HepG2 (cell line): ENCODE measurements around the gene MS4A14. TPM values are rescaled to one million over a fixed set of nuclear protein-coding genes. Genes with fewer than 3 reads are reported as not detected.

Experiments
- ATAC-seq: fragments of 200-7000 bp; cut with Tn5 transposase; 3 replicates; pipeline ENCODE4 v1.9.1; 2020; ENCODE audit warnings: mild to moderate bottlenecking, moderate library complexity
- BruUV-seq: library from RNA; stranded (reverse); fragments of 400-500 nt; replicated peaks from 2 replicates; lab custom pipeline; 2021; lab: Mats Ljungman, UMichigan
- CTCF ChIA-PET: fragments of 300-600 bp; formaldehyde crosslinking; extraction: SDS; loops from one replicate; lab custom pipeline; 2021; ENCODE audit warnings: low total read pairs, inconsistent platforms, low intra/inter-chr PET ratio; lab: Yijun Ruan, JAX
- POLR2A ChIA-PET: fragments of 350-600 bp; sonication (Branson Sonifier 250); formaldehyde crosslinking; loops from one replicate; lab custom pipeline; 2020; ENCODE audit warnings: antibody characterized with exemption, inconsistent platforms; lab: Yijun Ruan, JAX
- DNase-seq: peaks from one replicate; pipeline ENCODE4 v3.0.0-alpha.2; 2015; ENCODE audit warnings: low spot score
- FAIRE-seq: peaks from 3 replicates; lab custom pipeline; 2011; peaks lifted over from hg19 to GRCh38; lab: Jason Lieb, UNC
- H2AFZ ChIP-seq: one replicate; pipeline ENCODE4 v1.6.1; 2011; ENCODE audit warnings: low read length, inconsistent platforms
- H3K27ac ChIP-seq: fragments of 300-600 bp; 3 replicates; pipeline ENCODE4 v1.8.0; 2011; ENCODE audit warnings: mixed run types, mild to moderate bottlenecking, mixed read lengths, low read length, inconsistent platforms; ENCODE audit not compliant: insufficient read depth; ENCODE audit errors: extremely low read length
- H3K27me3 ChIP-seq, 2 experiments: fragments of 200-600 bp in 1 of 2; 2 replicates in 1 of 2; 3 replicates in 1 of 2; pipeline versions ENCODE4 v1.6.0 to v1.8.0; 2011; ENCODE audit warnings: low read length in 2 of 2, mild to moderate bottlenecking in 2 of 2, moderate library complexity in 2 of 2, inconsistent platforms in 1 of 2; ENCODE audit not compliant: insufficient read depth in 2 of 2, control insufficient read depth in 1 of 2
- H3K36me3 ChIP-seq, 2 experiments: fragments of 200-600 bp in 1 of 2; replicated peaks in 1 of 2; 2 replicates in 1 of 2; 3 replicates in 1 of 2; pipeline versions ENCODE4 v1.5.1 to v1.8.0; 2011; ENCODE audit warnings: low read length in 2 of 2, inconsistent platforms in 1 of 2; ENCODE audit not compliant: insufficient read depth in 2 of 2, control insufficient read depth in 1 of 2
- H3K4me1 ChIP-seq: 2 replicates; pipeline ENCODE4 v1.5.1; 2012; ENCODE audit warnings: low read length, inconsistent platforms; ENCODE audit not compliant: insufficient read depth
- H3K4me2 ChIP-seq: 2 replicates; pipeline ENCODE4 v1.6.0; 2011; ENCODE audit warnings: low read depth, low read length, inconsistent platforms
- H3K4me3 ChIP-seq, 3 experiments: fragments of 200-600 bp in 1 of 3; sonication (generic), shearing (Covaris generic) in 1 of 3; replicated peaks in 1 of 3; 2 replicates each; pipeline ENCODE4 v1.5.1; 2011 to 2016; ENCODE audit warnings: low read length in 3 of 3, inconsistent platforms in 2 of 3, low read depth in 2 of 3, mild to moderate bottlenecking in 2 of 3, control low read depth in 1 of 3, mixed read lengths in 1 of 3; ENCODE audit not compliant: insufficient read depth in 1 of 3
- H3K79me2 ChIP-seq: one replicate; pipeline ENCODE4 v1.6.1; 2011; ENCODE audit warnings: low read length, inconsistent platforms; ENCODE audit not compliant: insufficient read depth
- H3K9ac ChIP-seq: 2 replicates; pipeline ENCODE4 v1.6.0; 2011; ENCODE audit warnings: mild to moderate bottlenecking, low read depth, low read length, inconsistent platforms; ENCODE audit not compliant: insufficient read depth
- H3K9me3 ChIP-seq: 2 replicates; pipeline ENCODE4 v1.5.1; 2012; ENCODE audit warnings: mild to moderate bottlenecking, low read length
- H4K20me1 ChIP-seq: 2 replicates; pipeline ENCODE4 v1.6.0; 2011; ENCODE audit warnings: inconsistent platforms, mild to moderate bottlenecking, low read length, moderate library complexity; ENCODE audit not compliant: insufficient read depth
- ATF5 ChIP-seq: sonication (generic); formaldehyde crosslinking; IDR thresholded peaks from 2 replicates; pipeline ENCODE4 v1.4.0; 2020; ENCODE audit warnings: mild to moderate bottlenecking, low read depth, missing genetic modification reagents
- CBFB ChIP-seq: sonication (generic); formaldehyde crosslinking; IDR thresholded peaks from 2 replicates; pipeline ENCODE4 v1.4.0; 2020; ENCODE audit warnings: missing genetic modification reagents
- CERS6 ChIP-seq: sonication (generic); formaldehyde crosslinking; IDR thresholded peaks from 2 replicates; pipeline ENCODE4 v1.5.0; 2020; ENCODE audit warnings: missing genetic modification reagents
- PAX8 ChIP-seq: sonication (generic); formaldehyde crosslinking; IDR thresholded peaks from 2 replicates; pipeline ENCODE4 v1.8.0; 2022; ENCODE audit warnings: mild to moderate bottlenecking, missing genetic modification reagents, borderline replicate concordance
- SALL1 ChIP-seq: sonication (generic); formaldehyde crosslinking; IDR thresholded peaks from 2 replicates; pipeline ENCODE4 v1.8.0; 2022; ENCODE audit warnings: mild to moderate bottlenecking, missing genetic modification reagents
- YEATS4 ChIP-seq: sonication (generic); formaldehyde crosslinking; IDR thresholded peaks from 2 replicates; pipeline ENCODE4 v1.4.0; 2020; ENCODE audit warnings: missing genetic modification reagents, borderline replicate concordance
- ZBTB3 ChIP-seq: sonication (generic); formaldehyde crosslinking; IDR thresholded peaks from 2 replicates; pipeline ENCODE4 v1.4.0; 2020; ENCODE audit warnings: low read depth, mild to moderate bottlenecking, moderate library complexity, missing genetic modification reagents, borderline replicate concordance
- ZNF142 ChIP-seq: sonication (generic); formaldehyde crosslinking; IDR thresholded peaks from 2 replicates; pipeline ENCODE4 v1.4.0; 2020; ENCODE audit warnings: missing genetic modification reagents
- ZNF362 ChIP-seq: sonication (generic); formaldehyde crosslinking; IDR thresholded peaks from 2 replicates; pipeline ENCODE4 v1.4.0; 2020; ENCODE audit warnings: missing genetic modification reagents, mild to moderate bottlenecking, borderline replicate concordance
- WGBS: methylation state at CpG from one replicate; pipeline ENCODE4 v1.1.6; 2017; ENCODE audit warnings: low lambda C conversion rate; 5-methylcytosine and 5-hydroxymethylcytosine counted together
- in situ Hi-C: cut with HindIII; loops from 2 replicates; pipeline ENCODE4 v1.10.0; 2017; ENCODE audit warnings: low pct_unique_long_range_greater_than_20kb; ENCODE audit not compliant: extremely low pct_ligation_motif_present
- intact Hi-C: fragments of 100-400 bp; cut with micrococcal nuclease; formaldehyde crosslinking; loops from one replicate; pipeline ENCODE4 v1.10.0; 2022; ENCODE audit not compliant: unreplicated experiment
- polyA plus RNA-seq, 8 experiments: library from polyadenylated mRNA; depleted of rRNA in 3 of 8; stranded (reverse) in 7 of 8; unstranded in 1 of 8; fragments of >200 nt; fragmentation: Illumina TruSeq in 4 of 8; extraction: Trizol in 4 of 8; gene quantifications; 2 replicates each; pipeline versions ENCODE4 v1.2.1 to v1.2.3, GENCODE V29; 2011 to 2016; ENCODE audit warnings: low read depth in 4 of 8, missing spikeins in 1 of 8, mixed read lengths in 1 of 8; ENCODE audit not compliant: insufficient read depth in 1 of 8
- total RNA-seq, 5 experiments: library from RNA; depleted of rRNA; stranded (reverse); fragments of >200 nt; fragmentation: Illumina TruSeq; extraction: Trizol; gene quantifications; 2 replicates each; pipeline ENCODE4 v1.2.3, GENCODE V29; 2016; ENCODE audit warnings: low read depth in 1 of 5

The MS4A14 gene
- total and polyA plus RNA-seq, 2 of the 13 experiments (the other 11 are each of a cell fraction or from before 2014, with no cell fraction given) = not detected

GRCh38 chr11:60375316-60375715 is 20.9 kb upstream of the MS4A14 start:
- Histone ChIP-seq H3K4me2 (no peak overlapping the region), H3K9ac (no peak overlapping the region), H3K79me2 (no peaks in the 10 kb centered on the region), H3K36me3 (no peaks in the 10 kb centered on the region), H3K27ac (no peak overlapping the region), H3K27me3 (peaks cover 0 to 10% of the 10 kb centered on the region in 2 experiments; a peak in 2 of 5 replicates), H3K9me3 (no peaks in the 10 kb centered on the region), H3K4me3 (no peak overlapping the region), H4K20me1 (no peaks in the 10 kb centered on the region), H3K4me1 (peaks cover 11% of the 10 kb centered on the region), H2AFZ (no peak overlapping the region)
- no peak for ATAC-seq
- WGBS = 45% methylated on average over 3 of the region's 3 CpGs
- in situ Hi-C loops = no loop called here
- DNase-seq = no peak
- POLR2A ChIA-PET = no interaction called here
- FAIRE-seq = no peak
- TF ChIP-seq CBFB (no peak), SALL1 (CRISPR knock-in tag) (no peak), ZNF142 (CRISPR knock-in tag) (no peak), ATF5 (CRISPR knock-in tag) (no peak), PAX8 (no peak), ZNF362 (no peak), ZBTB3 (CRISPR knock-in tag) (no peak), YEATS4 (CRISPR knock-in tag) (no peak), CERS6 (no peak)
- intact Hi-C loops = no loop called here
- BruUV-seq = no TSS peak
- CTCF ChIA-PET = no interaction called here
